Glomerular visceral epithelial cell (primary cell): ENCODE measurements around the gene BPIFB1.

Source experiments
- DNase-seq: peaks from one replicate; pipeline ENCODE4 v3.0.0-alpha.2; 2016; ENCODE audit errors: extremely low spot score

The BPIFB1 gene

GRCh38 chr20:33272155-33272873 lies 10.7 kb upstream of the BPIFB1 start:
- DNase-seq: no peak

- DNase-seq: no peak
Measured at GRCh38 chr20:33273117-33273851, 9.7 kb upstream of the BPIFB1 start.

- no peak for DNase-seq
Measured at GRCh38 chr20:33275215-33275614, 7.8 kb upstream of the BPIFB1 start.

DNA sequence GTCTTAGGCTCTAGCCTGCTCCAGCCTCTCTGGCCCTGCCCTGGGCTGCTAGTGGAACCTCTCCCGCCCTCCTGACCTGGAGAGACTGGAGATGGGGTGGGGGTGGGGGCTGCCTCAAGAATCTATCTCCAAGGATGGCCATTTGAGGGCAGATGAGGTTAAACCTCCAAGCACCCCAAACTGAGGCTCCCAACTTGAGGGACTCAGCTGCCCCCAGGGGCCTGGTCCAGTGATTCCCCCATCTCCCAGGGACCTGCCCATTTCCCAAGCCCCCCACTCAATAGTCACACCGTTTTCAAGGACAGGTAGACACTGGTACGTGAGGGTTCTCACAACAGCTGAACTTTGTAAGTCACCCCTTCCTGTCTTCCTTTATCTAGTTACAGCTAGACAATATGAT lies 7.1 kb upstream of the BPIFB1 start:
- no peak for DNase-seq

GRCh38 chr20:33276303-33277113 lies 6.5 kb upstream of the BPIFB1 start:
- no peak for DNase-seq

DNA sequence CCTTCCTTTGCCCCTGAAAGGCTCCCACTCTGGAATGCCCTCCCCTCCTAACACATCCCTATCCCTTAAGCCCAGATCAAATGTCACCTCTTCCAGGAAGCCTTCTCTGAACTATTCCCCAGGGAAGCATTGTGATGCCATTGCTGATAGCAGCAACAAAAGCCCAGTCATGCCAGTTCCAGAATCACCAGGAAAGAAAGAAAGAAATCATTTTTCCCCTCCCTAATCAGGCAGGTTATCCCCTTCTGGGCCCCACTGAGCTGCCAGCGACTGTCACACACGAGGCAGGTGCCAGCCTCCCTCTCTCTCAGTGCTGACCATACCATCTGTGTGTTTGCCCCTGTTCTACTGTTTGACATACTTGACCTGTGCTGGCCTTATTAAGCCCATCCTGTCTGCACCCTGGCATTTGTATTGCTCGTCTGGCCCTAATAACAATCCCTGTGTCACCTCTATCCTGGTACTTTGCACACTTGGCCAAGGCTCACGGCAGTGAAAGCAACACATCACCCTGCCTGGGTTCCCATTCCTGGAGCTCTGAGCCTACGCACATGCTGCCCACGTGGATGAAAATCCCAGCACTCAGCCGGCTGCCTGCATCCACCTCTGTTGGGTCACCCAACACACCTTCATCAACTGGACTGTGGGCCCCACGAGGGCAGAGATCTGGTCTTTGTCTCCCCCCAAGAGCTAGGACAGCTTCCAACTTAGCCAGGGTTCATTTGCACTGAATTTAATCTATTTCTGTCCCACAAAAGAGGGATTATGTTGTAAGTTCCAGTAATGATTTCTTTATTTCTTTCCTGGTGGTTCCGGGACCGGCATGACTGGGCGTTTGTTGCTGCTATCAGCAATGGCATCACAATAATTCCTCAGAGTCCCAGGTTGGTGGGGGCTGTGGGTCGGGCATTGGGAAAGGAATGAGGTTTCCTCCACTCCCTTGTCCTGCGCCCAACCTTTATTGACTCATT lies 5.3 kb upstream of the BPIFB1 start:
- no peak for DNase-seq

GRCh38 chr20:33278700-33279099 lies 4.3 kb upstream of the BPIFB1 start:
- DNase-seq: no peak

DNA sequence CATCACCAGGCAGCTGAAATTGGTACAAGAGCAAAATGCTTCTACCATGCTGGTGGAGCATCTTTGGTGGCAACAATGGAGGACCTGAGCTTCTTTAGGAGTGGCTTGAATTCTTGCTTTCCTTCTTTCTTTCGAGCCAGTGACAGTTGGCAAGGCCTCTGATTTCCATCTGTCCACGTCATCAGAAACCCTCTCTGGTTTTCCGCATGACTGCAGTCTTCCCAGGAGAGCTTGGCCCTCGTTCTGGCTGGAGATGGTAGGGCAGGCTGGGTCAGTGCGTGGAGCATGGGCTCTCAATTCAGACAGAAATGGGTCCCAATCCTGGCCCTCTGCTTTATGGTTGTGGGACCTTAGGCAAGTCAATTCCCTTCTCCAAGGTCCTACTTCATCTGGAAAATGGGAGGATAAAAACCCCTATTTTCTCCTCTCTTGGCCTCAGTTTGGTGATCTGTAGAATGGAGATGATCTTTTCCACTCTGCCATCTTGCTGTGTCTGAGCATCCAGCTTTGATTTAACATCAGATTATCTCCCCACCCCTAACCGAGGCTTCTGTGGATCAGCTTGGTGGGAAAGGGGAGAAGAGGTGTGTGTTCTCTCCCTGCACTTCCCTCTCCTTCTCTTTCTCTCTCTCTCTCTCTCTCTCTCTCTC lies 3.6 kb upstream of the BPIFB1 start:
- DNase-seq: peak; percentile 66

GRCh38 chr20:33280000-33280680 lies 2.9 kb upstream of the BPIFB1 start:
- no peak for DNase-seq

GRCh38 chr20:33280775-33281174 lies 2.2 kb upstream of the BPIFB1 start:
- DNase-seq: no peak

DNA sequence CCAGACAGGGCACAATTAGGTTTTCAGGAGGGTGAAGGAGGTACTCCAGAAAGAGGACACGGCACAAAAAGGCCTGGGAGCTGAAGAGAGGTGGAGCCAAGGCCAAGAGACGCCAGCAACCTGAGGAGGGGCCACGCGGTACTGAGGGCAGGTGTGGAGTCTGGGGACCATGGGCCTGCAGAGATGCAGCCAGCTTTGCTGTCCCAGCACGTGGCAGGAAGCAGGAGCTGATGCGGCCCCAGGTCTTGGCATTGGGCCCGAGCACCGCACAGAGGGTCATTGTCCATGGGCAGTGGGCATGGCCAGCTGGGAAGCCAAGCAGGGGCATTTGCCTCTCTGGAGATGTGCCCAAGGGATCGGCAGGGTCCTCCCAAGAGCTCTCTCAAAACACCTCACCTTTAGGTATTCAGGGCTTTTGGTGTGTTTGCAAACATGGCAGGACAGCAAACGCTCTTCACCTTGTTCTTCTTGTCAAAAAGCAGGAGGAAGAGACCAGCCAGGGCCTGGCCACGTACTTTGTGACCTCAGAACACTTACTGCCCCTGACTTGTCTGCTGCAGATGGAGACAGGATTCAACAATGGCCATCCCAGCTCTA lies 1.4 kb upstream of the BPIFB1 start:
- no peak for DNase-seq

DNA sequence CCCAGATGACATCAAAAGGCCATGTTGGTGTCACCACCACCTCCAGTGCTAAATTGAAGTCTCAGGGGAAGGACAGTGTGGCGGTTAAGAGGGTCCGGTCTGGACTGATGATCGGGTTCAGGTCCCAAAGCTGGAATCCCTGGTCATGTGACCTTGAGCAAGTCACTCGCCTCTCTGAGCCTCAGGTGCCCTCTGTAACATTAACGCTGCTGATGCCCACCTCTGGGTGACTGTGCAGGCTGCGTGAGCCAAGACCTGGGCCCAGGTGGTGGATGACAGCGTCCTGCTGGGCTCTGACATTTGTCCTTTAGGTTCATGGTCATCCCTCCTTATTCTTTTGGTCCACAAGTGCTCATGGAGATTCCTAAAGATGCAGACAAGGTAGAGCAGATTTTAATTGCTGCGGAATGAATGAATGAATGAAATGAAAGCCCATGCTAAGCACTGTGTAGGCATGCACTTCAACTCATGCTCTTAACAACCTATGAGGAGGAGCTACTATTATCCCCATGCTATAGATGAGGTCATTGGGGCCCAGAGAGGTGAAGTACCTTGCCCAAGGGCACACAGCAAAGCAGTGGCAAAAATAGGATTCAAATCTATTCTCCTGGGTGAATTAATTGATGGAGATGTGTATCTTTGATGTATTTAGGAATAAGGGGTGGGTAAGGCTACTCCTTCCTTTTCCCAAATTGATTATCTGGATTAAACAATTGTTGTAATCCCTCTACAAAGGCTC lies 649 bp upstream of the BPIFB1 start:
- DNase-seq: no peak

GRCh38 chr20:33284284-33284683 lies 1.3 kb downstream of the BPIFB1 start:
- DNase-seq: no peak

DNA sequence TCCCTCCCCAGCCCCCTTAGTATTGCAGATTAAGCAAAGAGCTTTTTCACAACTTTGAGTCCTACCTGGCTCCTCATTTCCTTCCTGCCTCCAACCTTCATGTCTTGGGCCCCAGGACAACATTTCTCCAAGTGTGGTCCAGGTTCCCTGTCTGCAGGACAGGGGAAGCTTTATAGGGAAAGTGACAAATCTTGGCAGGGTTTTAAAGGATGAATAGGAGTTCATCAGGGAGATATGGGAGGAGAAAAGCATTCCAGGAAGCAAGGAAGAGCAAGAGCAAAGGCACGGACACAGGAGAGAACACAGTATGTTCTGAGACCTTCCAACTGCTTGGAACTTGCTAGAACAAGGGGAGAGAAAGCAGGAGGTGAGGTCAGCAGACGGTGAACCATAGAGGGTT lies 1.9 kb downstream of the BPIFB1 start:
- no peak for DNase-seq

GRCh38 chr20:33285861-33286495 lies 3.0 kb downstream of the BPIFB1 start:
- no peak for DNase-seq

GRCh38 chr20:33287884-33288283 lies 4.9 kb downstream of the BPIFB1 start:
- DNase-seq: no peak

DNA sequence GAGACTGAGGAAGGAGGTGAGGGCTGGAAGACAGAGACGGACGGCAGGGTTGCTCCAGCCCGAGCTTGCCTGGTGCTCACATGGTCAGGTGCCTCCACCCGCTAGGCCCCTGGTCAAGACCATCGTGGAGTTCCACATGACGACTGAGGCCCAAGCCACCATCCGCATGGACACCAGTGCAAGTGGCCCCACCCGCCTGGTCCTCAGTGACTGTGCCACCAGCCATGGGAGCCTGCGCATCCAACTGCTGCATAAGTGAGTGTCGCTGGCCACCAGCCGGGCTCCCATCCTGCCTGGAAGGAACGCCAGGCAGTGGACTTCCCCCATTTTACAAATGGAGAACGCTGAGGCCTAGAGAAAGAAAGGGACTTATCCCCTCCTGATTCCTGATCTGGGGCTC lies 7.8 kb downstream of the BPIFB1 start:
- DNase-seq: no peak

GRCh38 chr20:33291416-33291815 lies 8.4 kb downstream of the BPIFB1 start:
- DNase-seq: no peak
